K562 (cell line): ENCODE measurements around the gene PLA2G4A. TPM values are rescaled to one million over a fixed set of nuclear protein-coding genes. Genes with fewer than 3 reads are reported as not detected.

Experiments used
- ATAC-seq: fragments of 200-7000 bp; cut with Tn5 transposase; 3 replicates; pipeline ENCODE4 v1.9.1; 2020; ENCODE audit warnings: moderate library complexity
- BruUV-seq: library from RNA; stranded (reverse); fragments of 400-500 nt; replicated peaks from 2 replicates; lab custom pipeline; 2021; lab: Mats Ljungman, UMichigan
- CTCF ChIA-PET: fragments of 300-600 bp; formaldehyde crosslinking; extraction: SDS; loops from one replicate; lab custom pipeline; 2021; ENCODE audit warnings: low intra/inter-chr PET ratio; lab: Yijun Ruan, JAX
- POLR2A ChIA-PET: fragments of 300-600, 350-650 bp; sonication (Branson Sonifier 250); formaldehyde crosslinking; extraction: SDS; loops from one replicate; lab custom pipeline; 2021; ENCODE audit warnings: antibody characterized with exemption, inconsistent platforms; lab: Yijun Ruan, JAX
- DNase-seq, 4 experiments: peaks; one replicate each; pipeline versions ENCODE4 v3.0.0 to v3.0.0-alpha.2; 2011 to 2018; ENCODE audit warnings: low spot score in 3 of 4, mixed read lengths in 3 of 4; ENCODE audit errors: extremely low read depth in 1 of 4
- FAIRE-seq: peaks from 2 replicates; lab custom pipeline; 2011; peaks lifted over from hg19 to GRCh38; lab: Jason Lieb, UNC
- H2AFZ ChIP-seq: 2 replicates; pipeline ENCODE4 v1.6.0; 2011; ENCODE audit warnings: low read depth, low read length, control low read depth, inconsistent platforms
- H3K27ac ChIP-seq: fragments of 200-600 bp; 3 replicates; pipeline ENCODE4 v1.8.0; 2011; ENCODE audit warnings: low read depth, mild to moderate bottlenecking, control low read depth, inconsistent platforms, low read length, moderate library complexity, mixed read lengths; ENCODE audit errors: extremely low read depth
- H3K27me3 ChIP-seq, 2 experiments: fragments of 300-600 bp in 1 of 2; 2 replicates in 1 of 2; 3 replicates in 1 of 2; pipeline versions ENCODE4 v1.6.0 to v1.8.0; 2011; ENCODE audit warnings: inconsistent platforms in 2 of 2, low read length in 2 of 2, mild to moderate bottlenecking in 1 of 2, mixed read lengths in 1 of 2, moderate library complexity in 1 of 2; ENCODE audit not compliant: control insufficient read depth in 2 of 2, insufficient read depth in 2 of 2
- H3K36me3 ChIP-seq: fragments of 300-600 bp; 3 replicates; pipeline ENCODE4 v1.8.0; 2011; ENCODE audit warnings: mild to moderate bottlenecking, low read length, inconsistent platforms; ENCODE audit not compliant: control insufficient read depth, insufficient read depth
- H3K4me1 ChIP-seq, 2 experiments: fragments of 200-600 bp in 1 of 2; replicated peaks in 1 of 2; 2 replicates in 1 of 2; 3 replicates in 1 of 2; pipeline versions ENCODE4 v1.5.1 to v1.8.0; 2011; ENCODE audit warnings: inconsistent platforms in 2 of 2, low read length in 2 of 2, mild to moderate bottlenecking in 1 of 2, mixed read lengths in 1 of 2, moderate library complexity in 1 of 2; ENCODE audit not compliant: control insufficient read depth in 2 of 2, insufficient read depth in 2 of 2
- H3K4me2 ChIP-seq: 2 replicates; pipeline ENCODE4 v1.6.1; 2011; ENCODE audit warnings: low read length, control low read depth, inconsistent platforms, mixed read lengths; ENCODE audit not compliant: insufficient read depth
- H3K4me3 ChIP-seq: fragments of 200-600 bp; sonication (generic), shearing (Covaris generic); 2 replicates; pipeline ENCODE4 v1.5.1; 2016; ENCODE audit warnings: control low read depth, inconsistent platforms
- H3K79me2 ChIP-seq: fragments of 200-600 bp; 3 replicates; pipeline ENCODE4 v1.8.0; 2011; ENCODE audit warnings: low read length, inconsistent platforms; ENCODE audit not compliant: control insufficient read depth, insufficient read depth
- H3K9ac ChIP-seq, 2 experiments: 2 replicates each; pipeline versions ENCODE4 v1.6.0 to v1.6.1; 2011; ENCODE audit warnings: low read depth in 2 of 2, low read length in 2 of 2, control low read depth in 1 of 2, inconsistent platforms in 1 of 2, mild to moderate bottlenecking in 1 of 2, mixed read lengths in 1 of 2; ENCODE audit not compliant: insufficient read depth in 1 of 2
- H3K9me1 ChIP-seq: one replicate; pipeline ENCODE4 v1.6.0; 2011; ENCODE audit warnings: inconsistent platforms, mild to moderate bottlenecking, low read length, moderate library complexity; ENCODE audit not compliant: control insufficient read depth, insufficient read depth
- H3K9me3 ChIP-seq: replicated peaks from 2 replicates; pipeline ENCODE4 v1.5.1; 2011; ENCODE audit warnings: low read depth, low read length, inconsistent platforms; ENCODE audit not compliant: control insufficient read depth, insufficient read depth
- H4K20me1 ChIP-seq: replicated peaks from 2 replicates; pipeline ENCODE4 v1.6.1; 2011; ENCODE audit warnings: low read length, inconsistent platforms, mixed read lengths; ENCODE audit not compliant: control insufficient read depth, insufficient read depth
- EP300 ChIP-seq: IDR thresholded peaks from 2 replicates; pipeline ENCODE4 v1.6.1; 2012; ENCODE audit warnings: low read length, improper control_type of control experiment
- MTA1 ChIP-seq: fragments of 450-650 bp; IDR thresholded peaks from 2 replicates; pipeline ENCODE4 v1.6.1; 2017; ENCODE audit warnings: borderline replicate concordance
- NCOA6 ChIP-seq: fragments of 450-650 bp; IDR thresholded peaks from 2 replicates; pipeline ENCODE4 v1.6.1; 2017; ENCODE audit warnings: mild to moderate bottlenecking
- WGBS: fragments of 100-300 bp; shearing (Covaris generic); methylation state at CpG from one replicate; pipeline ENCODE4 v1.1.6; 2016; ENCODE audit warnings: low coverage, mixed read lengths; ENCODE audit not compliant: insufficient coverage; ENCODE audit errors: missing lambda C conversion rate; 5-methylcytosine and 5-hydroxymethylcytosine counted together
- in situ Hi-C: fragments of 300-500 bp; cut with MboI; formaldehyde crosslinking; loops from 4 replicates; pipeline ENCODE4 v1.15.0; 2018; ENCODE audit warnings: inconsistent platforms, mixed read lengths
- intact Hi-C: fragments of 100-400 bp; cut with micrococcal nuclease; formaldehyde crosslinking; loops from 2 replicates; pipeline ENCODE4 v1.14.2; 2022
- polyA plus RNA-seq, 8 experiments: library from polyadenylated mRNA; depleted of rRNA in 4 of 8; stranded (reverse) in 5 of 8; unstranded in 3 of 8; fragments of >200 nt; fragmentation: Nextera tagmentation in 2 of 8; fragmentation: Illumina TruSeq in 1 of 8; extraction: Ambion mirVana in 2 of 8; extraction: Trizol in 1 of 8; gene quantifications; 2 replicates each; pipeline versions ENCODE4 v1.2.1 to v1.2.3, GENCODE V29; 2011 to 2014; ENCODE audit warnings: inconsistent platforms in 1 of 8, missing spikeins in 1 of 8
- total RNA-seq, 7 experiments: library from RNA; depleted of rRNA in 6 of 7; stranded (reverse); fragments of >200 nt in 6 of 7; fragmentation: Illumina TruSeq in 2 of 7; extraction: Trizol in 2 of 7; gene quantifications; 2 replicates each; pipeline versions ENCODE4 v1.2.1 to v1.2.3, GENCODE V29; 2011 to 2021; ENCODE audit warnings: low replicate concordance in 1 of 7

PLA2G4A gene
- total and polyA plus RNA-seq, 9 of the 15 experiments (the other 6 are each of a cell fraction or from before 2014, with no cell fraction given), result 0.04 to 0.71 (median 0.22) TPM; not detected in 4

DNA sequence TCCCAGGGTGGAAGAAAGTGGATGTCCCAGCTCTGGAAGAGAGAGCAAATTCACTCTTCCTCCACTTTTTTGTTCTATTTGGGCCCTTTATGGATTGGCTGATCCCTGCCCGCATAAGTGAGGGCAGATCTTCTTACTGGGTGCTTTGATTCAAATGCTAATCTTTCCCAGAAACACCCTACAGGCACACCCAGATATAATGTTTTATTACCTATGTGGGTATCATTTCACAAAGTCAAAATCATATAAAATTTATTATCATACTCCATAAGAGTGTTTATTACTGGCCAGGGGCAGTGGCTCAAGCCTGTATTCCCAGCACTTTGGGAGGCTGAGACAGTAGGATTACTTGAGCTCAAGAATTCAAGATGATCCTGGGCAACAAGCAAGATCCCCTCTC, 16.9 kb upstream of the PLA2G4A start:
- WGBS, result 0% methylated on average over 1 of the region's 1 CpG
- Histone ChIP-seq H3K9me1 (no peaks in the 10 kb centered on the region), H3K79me2 (no peaks in the 10 kb centered on the region), H3K4me2 (no peak overlapping the region), H3K36me3 (no peaks in the 10 kb centered on the region), H3K9me3 (peaks cover 2% of the 10 kb centered on the region; the same call in 1 of the 2 replicates), H4K20me1 (no peaks in the 10 kb centered on the region), H3K27ac (no peak overlapping the region), H3K27me3 (no peaks in the 10 kb centered on the region), H3K4me1 (no peaks in the 10 kb centered on the region), H2AFZ (no peak overlapping the region), H3K9ac (no peak overlapping the region), H3K4me3 (no peak overlapping the region)
- FAIRE-seq (no peak), DNase-seq (no peak), ATAC-seq (no peak)
- POLR2A ChIA-PET, result no interaction called here
- TF ChIP-seq EP300 (no peak), NCOA6 (no peak)
- CTCF ChIA-PET, result no interaction called here
- intact Hi-C loops (no loop called here), in situ Hi-C loops (no loop called here)
- no TSS peak for BruUV-seq

- no TSS peak for BruUV-seq
- Histone ChIP-seq H3K9me1 (no peaks in the 10 kb centered on the region), H3K27ac (no peak overlapping the region), H4K20me1 (no peaks in the 10 kb centered on the region), H3K9me3 (peaks cover 2% of the 10 kb centered on the region; the same call in 1 of the 2 replicates), H2AFZ (no peak overlapping the region), H3K4me3 (no peak overlapping the region), H3K9ac (no peak overlapping the region), H3K79me2 (no peaks in the 10 kb centered on the region), H3K4me2 (no peak overlapping the region), H3K4me1 (no peaks in the 10 kb centered on the region), H3K36me3 (no peaks in the 10 kb centered on the region), H3K27me3 (no peaks in the 10 kb centered on the region)
- in situ Hi-C loops (no loop called here), intact Hi-C loops (no loop called here)
- ChIA-PET CTCF (no interaction called here), POLR2A (no interaction called here)
- WGBS, result 1% methylated on average over 4 of the region's 4 CpGs
- no peak for FAIRE-seq
- no peak for ATAC-seq
- no peak for DNase-seq
- TF ChIP-seq MTA1, result no peak
- TF ChIP-seq, all 486 proteins: peak for 0
Observed at GRCh38 chr1:186812570-186812969, 16.2 kb upstream of the PLA2G4A start.
